ENCODE results near the gene CANX.

Gene CANX

GRCh38 chr5:179765400-179765799 lies 66.6 kb downstream of the CANX start:
- H3K27ac ChIP-seq = no peak overlapping the region
- no peak for TF ChIP-seq CTCF (conservative IDR thresholded peaks at IDR 0.05)

GRCh38 chr5:179766021-179766725 lies 67.4 kb downstream of the CANX start:
- H3K27ac ChIP-seq = no peak overlapping the region; the same call in 1 of the 2 replicates
- no peak for TF ChIP-seq CTCF (conservative IDR thresholded peaks at IDR 0.05)

- no peak for TF ChIP-seq CTCF (conservative IDR thresholded peaks at IDR 0.05)
- no peak overlapping the region; the same call in 1 of the 2 replicates for H3K27ac ChIP-seq
Observed at GRCh38 chr5:179766726-179767455, 68.1 kb downstream of the CANX start.

- no peak overlapping the region for H3K27ac ChIP-seq
- TF ChIP-seq CTCF (conservative IDR thresholded peaks at IDR 0.05) = no peak
Observed at GRCh38 chr5:179767496-179768100, 68.8 kb downstream of the CANX start.

GRCh38 chr5:179768326-179769085 lies 69.7 kb downstream of the CANX start:
- peak; percentile 23; the same call in 1 of the 2 replicates for TF ChIP-seq CTCF (conservative IDR thresholded peaks at IDR 0.05)
- no peak overlapping the region for H3K27ac ChIP-seq

GRCh38 chr5:179769271-179769670 lies 70.5 kb downstream of the CANX start:
- no peak for TF ChIP-seq CTCF (conservative IDR thresholded peaks at IDR 0.05)
- H3K27ac ChIP-seq = no peak overlapping the region

- H3K27ac ChIP-seq = no peak overlapping the region
- TF ChIP-seq CTCF (conservative IDR thresholded peaks at IDR 0.05) = no peak
Observed at GRCh38 chr5:179769796-179770195, 71.0 kb downstream of the CANX start.

Data from VCaP (cell line).